T-helper 9 cell (primary cell): Measurements from ENCODE around the gene ATG10.
A peak's percentile ranks its signal among the peaks of the same experiment; 100 is the strongest.
"Not testable (repeated sequence)": the region's sequence is repeated elsewhere in the genome, so short reads cannot be mapped to it uniquely, and the experiment has no call there.

Source experiments
- DNase-seq: peaks from one replicate; pipeline ENCODE4 v3.0.0-alpha.2; 2020

The ATG10 gene

GRCh38 chr5:82139837-82140236 lies 168.0 kb downstream of the ATG10 start:
- not testable (repeated sequence) for DNase-seq

DNA sequence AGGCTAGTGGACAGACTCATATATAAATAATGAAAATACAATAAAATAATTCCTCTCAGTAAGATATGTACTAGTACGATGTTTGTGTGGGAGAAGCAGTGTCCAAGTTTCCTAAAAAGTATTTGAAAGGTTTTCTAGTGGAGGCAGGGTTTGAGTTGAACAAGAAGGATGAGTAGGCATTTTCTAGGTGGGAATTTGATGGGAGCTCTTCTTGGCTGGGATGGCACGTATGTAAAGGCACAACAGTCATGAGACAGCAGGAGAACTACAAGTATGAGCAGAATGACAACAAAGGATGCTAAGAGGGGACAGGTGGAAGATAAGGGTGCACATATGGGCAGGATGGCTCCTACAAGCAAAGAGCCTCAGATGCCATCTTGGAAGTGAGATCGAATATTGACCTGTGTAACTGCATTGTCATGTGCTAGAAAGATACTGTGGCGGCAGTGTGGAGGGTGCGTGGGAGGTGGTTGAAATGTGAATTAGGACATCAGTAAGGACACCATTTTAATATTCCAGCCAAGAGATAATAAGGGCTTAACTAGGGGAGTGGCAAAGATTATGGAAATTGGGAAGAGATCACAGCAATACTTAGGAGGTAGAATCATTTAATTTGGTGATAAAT lies 170.5 kb downstream of the ATG10 start:
- no peak for DNase-seq

- DNase-seq = no peak
Measured at GRCh38 chr5:82142928-82143577, 171.2 kb downstream of the ATG10 start.

DNA sequence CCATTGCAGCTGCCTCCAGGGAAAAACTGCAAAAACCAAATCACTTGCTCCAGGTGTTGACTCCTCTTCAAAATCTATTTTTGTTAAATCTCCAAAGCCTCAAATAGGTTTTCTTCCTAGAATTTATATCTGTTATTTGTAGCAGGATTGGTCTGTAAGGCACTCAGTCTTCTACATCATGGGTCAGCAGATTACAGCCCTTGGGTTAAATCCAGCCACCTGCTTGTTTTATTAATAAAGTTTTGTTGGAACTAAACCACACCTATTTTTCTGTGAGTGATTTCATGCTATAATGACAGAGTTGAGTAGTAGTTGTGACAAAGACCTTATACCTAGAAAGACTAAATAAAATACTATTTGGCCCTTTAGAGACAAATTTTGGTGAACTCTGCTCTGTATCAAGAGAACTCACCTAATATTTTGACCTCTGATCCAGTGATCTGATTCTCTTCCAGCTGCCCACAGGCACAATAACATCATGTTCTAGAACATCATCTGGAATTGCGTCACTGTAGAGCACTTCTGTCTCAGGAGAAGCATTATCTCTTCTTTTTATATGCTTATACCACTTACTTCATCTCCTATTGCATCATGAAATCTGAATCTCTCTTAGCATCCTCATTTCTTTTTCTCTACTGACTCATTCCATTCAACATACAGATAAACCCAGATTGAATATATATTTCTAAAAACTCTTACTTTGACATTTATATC lies 176.2 kb downstream of the ATG10 start:
- DNase-seq = no peak

GRCh38 chr5:82149434-82149833 lies 177.6 kb downstream of the ATG10 start:
- DNase-seq = no peak

GRCh38 chr5:82150559-82150958 lies 178.7 kb downstream of the ATG10 start:
- no peak for DNase-seq

DNA sequence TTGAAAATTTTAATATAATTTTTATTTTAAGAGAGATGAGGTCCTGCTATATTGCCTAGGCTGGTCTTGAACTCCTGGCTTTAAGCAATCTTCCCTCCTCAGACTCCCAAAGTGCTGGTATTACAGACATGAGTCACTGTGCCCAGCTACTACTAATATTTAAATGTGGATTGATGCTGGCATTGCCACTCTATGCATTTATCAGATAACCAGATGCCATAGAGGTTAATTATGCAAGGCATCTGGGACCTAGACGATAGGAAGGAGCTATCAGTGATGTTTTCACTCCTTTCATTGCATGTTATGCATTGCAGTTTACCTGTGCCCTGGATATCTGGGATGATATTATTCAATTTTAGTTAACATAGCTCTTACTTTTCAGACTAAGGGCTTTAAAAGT lies 179.4 kb downstream of the ATG10 start:
- no peak for DNase-seq

DNA sequence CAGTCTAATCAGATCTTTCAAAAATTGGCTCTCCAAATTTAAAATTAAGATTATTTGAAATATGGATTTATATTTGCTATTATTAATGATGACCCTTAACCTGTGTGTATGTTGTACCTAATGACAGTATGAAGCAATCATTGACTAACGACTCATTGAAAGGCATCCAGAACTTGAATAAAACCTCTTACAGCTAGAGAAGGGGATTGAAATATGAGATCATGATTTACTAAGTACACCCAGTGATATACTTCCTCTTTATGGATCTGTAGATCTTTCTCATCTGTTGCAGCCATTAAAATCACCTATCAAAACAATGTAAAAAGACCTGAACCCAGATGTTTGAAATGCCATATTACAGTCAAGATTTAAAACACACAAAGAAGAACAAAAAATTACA lies 179.8 kb downstream of the ATG10 start:
- DNase-seq = no peak

DNA sequence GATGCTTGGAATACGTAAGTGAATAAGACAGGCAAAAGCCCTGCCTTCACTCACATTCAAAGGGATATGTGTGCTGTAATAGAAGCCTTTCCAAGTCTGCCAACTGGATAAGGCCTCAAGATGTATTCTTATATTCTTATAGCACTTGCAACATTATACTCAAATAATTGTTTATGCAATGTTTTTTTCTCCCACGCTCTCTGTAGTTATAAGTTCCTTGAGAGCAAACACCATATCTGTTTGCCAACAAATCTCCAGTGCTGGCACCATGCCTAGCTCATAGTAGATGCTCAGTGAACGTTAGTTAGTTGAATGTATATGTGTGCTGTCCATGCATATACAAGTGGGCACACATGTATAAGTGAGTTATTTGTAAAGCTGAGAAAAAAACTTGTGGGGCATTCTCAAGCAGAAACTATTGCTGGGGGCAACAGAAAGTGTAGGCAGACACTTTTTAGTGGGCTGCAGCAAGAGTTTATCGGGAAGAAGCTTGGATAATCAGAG lies 181.2 kb downstream of the ATG10 start:
- no peak for DNase-seq

DNA sequence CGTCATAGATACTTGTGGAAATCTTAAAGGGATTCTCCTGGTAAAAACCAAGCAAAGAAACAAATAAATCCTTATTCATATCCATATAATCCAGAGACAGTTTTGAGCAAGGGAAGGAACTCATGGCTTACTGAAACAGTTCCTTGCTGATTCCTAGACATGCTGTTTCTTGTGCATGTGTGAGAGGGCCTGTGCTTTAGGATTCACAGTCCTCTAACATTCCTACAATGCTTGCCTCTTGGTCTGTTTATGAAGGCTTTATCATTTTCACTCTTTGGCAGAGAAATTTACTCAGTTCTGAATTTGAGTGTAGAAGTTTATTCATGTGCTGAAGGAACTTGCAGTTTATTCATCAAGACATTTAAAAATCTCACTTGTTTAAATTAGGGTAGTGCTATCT lies 183.0 kb downstream of the ATG10 start:
- no peak for DNase-seq

- DNase-seq = no peak
Measured at GRCh38 chr5:82155305-82155704, 183.5 kb downstream of the ATG10 start.

DNA sequence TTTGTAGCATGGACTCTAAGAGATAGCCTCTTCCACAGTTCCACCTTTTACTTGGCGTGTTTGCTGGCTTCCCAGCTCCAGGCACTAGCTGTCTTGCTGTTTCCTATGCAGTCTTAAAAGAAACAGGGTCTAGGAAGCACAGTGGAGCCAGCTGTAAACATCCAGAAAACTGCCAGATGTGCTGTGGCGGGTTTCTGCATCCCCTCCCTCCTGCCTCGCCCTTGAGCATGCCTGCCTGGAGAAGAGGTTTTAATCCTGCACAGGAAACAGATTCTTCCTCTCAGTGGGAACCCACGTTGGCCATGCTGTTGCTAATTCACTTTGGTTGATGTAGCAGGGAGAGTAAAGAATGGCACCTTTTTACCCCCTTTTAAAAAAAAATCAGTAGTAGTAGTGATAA lies 185.1 kb downstream of the ATG10 start:
- DNase-seq = no peak

DNA sequence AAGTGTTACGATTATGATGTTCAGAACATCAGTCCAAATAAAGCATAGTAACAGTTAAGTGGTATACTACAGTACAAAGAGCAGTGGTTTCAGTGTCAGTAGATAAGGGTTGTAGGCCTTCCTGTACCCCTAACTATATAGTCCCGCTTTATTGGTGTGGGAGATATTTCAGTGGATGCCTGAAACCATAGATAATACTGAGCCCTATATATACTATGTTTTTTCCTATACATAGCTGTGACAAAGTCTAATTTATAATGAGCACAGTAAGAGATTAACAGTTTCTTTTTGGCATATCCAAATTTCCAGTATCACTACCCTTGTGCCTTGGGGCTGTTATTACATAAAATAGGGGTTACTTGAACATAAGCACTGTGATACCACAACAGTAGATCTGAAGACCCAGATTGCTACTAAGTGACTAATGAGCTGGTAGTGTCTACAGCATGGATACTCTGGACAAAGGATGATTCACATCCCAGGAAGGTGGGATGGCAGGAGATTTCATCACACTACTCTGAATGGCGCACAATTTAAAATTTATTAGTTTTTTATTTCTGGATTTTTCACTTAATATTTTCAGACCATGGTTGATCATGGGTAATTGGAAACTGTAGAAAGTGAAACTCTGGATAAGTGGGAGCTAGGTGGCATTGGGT lies 187.1 kb downstream of the ATG10 start:
- DNase-seq = no peak

GRCh38 chr5:82160948-82161347 lies 189.1 kb downstream of the ATG10 start:
- DNase-seq = no peak

DNA sequence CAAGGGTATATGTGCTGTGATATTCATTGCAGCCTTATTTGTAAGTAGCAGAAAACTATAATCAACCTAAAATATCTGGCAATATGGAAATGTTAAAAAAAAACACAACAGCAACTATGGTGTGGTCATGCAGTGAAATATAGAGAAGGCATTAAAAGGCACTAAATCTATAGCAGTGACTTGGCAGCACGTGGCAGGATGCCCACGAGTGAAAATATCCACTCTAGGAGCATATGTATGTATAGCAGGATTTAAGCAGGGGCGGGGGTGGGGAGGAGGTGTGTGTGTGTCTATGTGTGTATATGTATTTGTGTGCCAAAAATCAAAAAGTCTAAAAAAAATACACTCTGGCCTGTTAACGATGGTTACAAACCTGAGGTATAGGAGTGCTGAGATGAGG lies 190.8 kb downstream of the ATG10 start:
- no peak for DNase-seq

DNA sequence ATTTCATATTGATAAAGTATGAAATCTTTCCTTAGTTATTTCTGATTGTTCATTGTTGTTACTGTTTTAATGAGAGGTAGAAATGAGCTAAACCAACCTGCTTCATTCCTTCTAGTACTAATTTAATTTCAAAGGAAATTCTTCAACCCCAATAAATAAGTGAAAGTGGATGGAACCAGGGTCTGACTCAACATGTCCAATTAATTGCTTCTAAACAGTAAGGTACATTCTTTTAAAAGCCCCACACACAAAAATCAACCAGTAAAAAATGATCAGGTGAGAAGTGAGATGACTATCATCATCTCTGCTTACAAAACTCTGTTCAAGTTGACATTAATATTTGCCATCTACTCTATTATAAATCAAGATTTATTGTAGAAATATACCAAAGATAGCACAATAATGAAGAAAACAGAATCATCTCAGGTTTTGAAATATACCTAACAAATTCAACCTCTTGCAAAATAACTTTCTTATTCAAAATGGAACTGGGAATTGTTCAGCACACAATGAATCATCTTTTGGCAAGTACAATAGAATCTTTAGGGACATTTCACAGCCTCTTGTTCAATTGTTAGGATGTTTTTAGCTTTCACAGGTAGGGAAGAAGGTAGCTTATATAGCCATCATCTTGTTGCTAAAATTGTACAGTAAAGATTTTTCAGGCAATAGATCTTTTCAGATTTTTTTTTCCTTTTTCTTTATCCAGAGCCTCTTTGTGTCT lies 191.8 kb downstream of the ATG10 start:
- no peak for DNase-seq

DNA sequence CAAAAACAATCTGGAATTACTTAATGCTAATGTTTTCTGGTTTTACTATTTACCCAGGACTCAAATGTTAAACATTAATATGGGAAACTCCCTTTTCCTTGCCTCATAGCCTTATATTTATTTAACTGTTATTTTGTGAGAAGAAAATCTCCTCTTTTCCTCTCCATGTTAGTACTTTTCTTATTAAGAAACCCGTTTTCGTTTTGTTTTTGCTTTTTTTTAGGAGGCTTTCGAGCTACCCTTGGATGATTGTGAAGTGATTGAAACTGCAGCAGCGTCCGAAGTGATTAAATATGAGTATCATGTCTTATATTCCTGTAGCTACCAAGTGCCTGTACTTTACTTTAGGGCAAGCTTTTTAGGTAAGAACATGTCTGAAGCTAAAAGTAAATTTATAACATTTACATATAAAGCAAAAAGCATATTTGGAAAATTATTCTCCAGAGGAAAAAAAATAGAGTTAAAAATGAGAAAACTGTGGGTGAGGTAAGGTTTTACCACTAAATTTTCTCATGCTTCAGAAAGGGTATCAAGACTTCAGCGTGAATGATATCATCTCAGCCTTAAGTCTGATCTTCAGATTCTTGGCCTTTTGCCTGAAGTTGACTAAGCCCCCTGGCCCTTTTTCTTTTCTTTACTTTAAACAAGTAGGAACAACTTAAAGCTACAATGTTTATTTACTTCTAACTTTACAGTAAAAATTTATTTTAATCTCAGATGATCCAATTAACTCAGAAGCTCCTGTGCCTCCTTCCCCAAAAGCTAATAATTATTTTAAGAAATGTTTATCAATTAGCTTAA lies 192.6 kb downstream of the ATG10 start:
- DNase-seq = no peak

- DNase-seq = no peak
Measured at GRCh38 chr5:82164977-82165713, 193.3 kb downstream of the ATG10 start.

DNA sequence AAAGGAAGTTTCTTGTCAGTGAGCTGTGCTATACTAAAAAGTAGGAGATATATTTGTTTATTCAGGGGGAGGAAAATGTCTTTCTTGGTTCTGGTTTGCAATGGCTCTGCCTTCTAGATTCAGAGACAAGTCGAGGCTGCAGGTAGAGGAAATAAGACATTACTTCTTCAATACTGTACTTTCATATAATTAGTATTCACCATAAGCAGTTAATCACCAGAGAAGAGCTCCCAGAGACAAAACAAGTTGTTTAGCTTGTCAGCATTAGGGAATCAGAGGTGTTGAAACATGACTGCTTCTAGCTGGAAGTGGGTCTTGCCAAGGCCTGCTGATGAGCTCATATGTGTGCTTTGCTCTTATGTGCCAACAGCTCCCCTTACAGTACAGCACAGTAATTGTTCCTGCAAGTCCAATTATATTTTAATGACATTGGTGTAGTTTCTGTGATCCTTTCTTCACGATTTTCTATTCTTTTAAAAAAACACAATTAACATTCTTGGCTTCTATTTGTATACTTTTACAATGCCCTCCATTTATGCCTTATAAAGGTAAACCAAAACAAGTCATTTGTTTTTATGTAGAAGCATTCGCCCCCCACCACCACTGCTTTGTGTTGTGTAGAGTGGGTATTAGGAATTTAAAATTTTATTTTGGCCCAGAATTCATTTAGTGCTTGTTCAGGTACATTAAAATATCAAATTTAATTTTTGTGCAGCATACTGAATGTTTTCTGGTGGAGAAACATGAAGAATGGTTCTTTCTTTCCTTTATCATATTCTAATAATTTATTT lies 194.1 kb downstream of the ATG10 start:
- peak; percentile 2 for DNase-seq

DNA sequence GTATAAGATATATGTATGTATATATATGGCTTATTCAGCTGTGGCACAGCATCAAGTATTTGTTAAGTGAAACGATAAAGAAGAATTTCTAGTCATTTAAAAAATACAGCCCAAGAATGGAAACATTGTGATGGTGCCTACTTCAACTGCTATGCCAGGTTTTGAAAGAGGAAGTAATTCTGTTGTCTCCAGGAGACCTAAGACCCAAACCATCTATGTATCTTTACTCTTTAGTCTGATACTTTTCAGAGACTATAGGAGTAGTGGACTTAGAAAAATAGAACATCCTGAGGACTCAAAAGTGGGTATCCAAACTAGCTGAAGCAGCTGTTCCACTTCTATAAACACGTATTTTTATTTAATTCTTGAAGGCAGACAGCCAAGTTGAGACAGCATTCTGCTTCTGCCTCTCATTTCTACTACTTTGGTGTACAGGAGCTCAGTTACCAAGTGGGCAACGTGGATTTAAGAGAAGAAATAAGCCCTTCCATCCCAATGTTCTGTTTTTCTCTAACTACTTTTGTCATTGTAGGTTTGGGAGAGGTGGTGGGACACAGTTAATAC lies 195.6 kb downstream of the ATG10 start:
- no peak for DNase-seq
